Liver (tissue), 3 donors: Measurements from ENCODE around the gene ZNF775.

Experiments used
- CTCF ChIP-seq: fragments of 150-350 bp; IDR thresholded peaks from 2 replicates; pipeline ENCODE4 v1.5.1; 2017; ENCODE audit warnings: improper control_type of control experiment, low read depth, low read length; ENCODE audit not compliant: missing input control
- EGR1 ChIP-seq, 2 donors: IDR thresholded peaks; 2 replicates each; pipeline ENCODE4 v1.6.1; 2016 to 2018; ENCODE audit warnings: antibody characterized with exemption in 2 of 2, low read depth in 2 of 2
- MAX ChIP-seq: IDR thresholded peaks from 2 replicates; pipeline ENCODE4 v1.6.1; 2016; ENCODE audit warnings: antibody characterized with exemption
- TAF1 ChIP-seq: conservative IDR thresholded peaks from 2 replicates; pipeline ENCODE4 v1.6.1; 2016; ENCODE audit warnings: antibody characterized with exemption, mild to moderate bottlenecking
- donor health status: healthy.
- donor health status: healthy.

- no peak for TF ChIP-seq CTCF
- TF ChIP-seq MAX, result no peak
- TF ChIP-seq EGR1 (IDR thresholded peaks at IDR 0.05; ENCODE audit: low read depth in 2 of 2), result no peak
- TF ChIP-seq TAF1, result no peak
These were observed 23.5 kb upstream of the ZNF775 start for GRCh38 chr7:150355666-150356059.
